PFSK-1 (cell line): ENCODE results near the gene FRK.

Experiments used
- FOXP2 ChIP-seq: optimal IDR thresholded peaks from 2 replicates; pipeline ENCODE3; 2011; ENCODE audit warnings: borderline replicate concordance, control low read depth, inconsistent platforms; ENCODE audit not compliant: insufficient read depth; ENCODE audit errors: extremely low read length, extremely low read depth
- POLR2AphosphoS5 ChIP-seq: IDR thresholded peaks from 2 replicates; pipeline ENCODE4 v1.6.1; 2012; ENCODE audit warnings: low read depth, mild to moderate bottlenecking, control low read depth, low read length, moderate library complexity
- REST ChIP-seq, 2 experiments: IDR thresholded peaks; 2 replicates each; pipeline versions ENCODE4 v1.6.1 to v1.8.0; 2011 to 2012; ENCODE audit warnings: low read depth in 2 of 2, low read length in 2 of 2, control low read depth in 1 of 2, inconsistent platforms in 1 of 2, mild to moderate bottlenecking in 1 of 2, moderate library complexity in 1 of 2; ENCODE audit not compliant: insufficient read depth in 1 of 2
- SIN3A ChIP-seq: IDR thresholded peaks from 2 replicates; pipeline ENCODE4 v1.6.1; 2012; ENCODE audit warnings: mild to moderate bottlenecking, low read length, moderate library complexity, borderline replicate concordance; ENCODE audit not compliant: insufficient read depth
- TAF1 ChIP-seq: IDR thresholded peaks from 2 replicates; pipeline ENCODE4 v1.6.1; 2012; ENCODE audit warnings: low read length, control low read depth, borderline replicate concordance; ENCODE audit not compliant: insufficient read depth

The FRK gene

GRCh38 chr6:115908906-115909559 is 151.7 kb downstream of the FRK start:
- TF ChIP-seq SIN3A (no peak), TAF1 (no peak), REST (IDR thresholded peaks at IDR 0.05; ENCODE audit: insufficient read depth in 1 of 2, low read depth in 2 of 2, low read length in 2 of 2) (no peak), POLR2AphosphoS5 (no peak), FOXP2 (no peak)

- no peak for TF ChIP-seq SIN3A
- no peak for TF ChIP-seq REST (IDR thresholded peaks at IDR 0.05; ENCODE audit: insufficient read depth in 1 of 2, low read depth in 2 of 2, low read length in 2 of 2)
- no peak for TF ChIP-seq FOXP2
- TF ChIP-seq TAF1, result no peak
- TF ChIP-seq POLR2AphosphoS5, result no peak
These were observed 155.2 kb downstream of the FRK start for GRCh38 chr6:115905471-115905870.

GRCh38 chr6:115902436-115902835 is 158.3 kb downstream of the FRK start:
- TF ChIP-seq SIN3A (no peak), POLR2AphosphoS5 (no peak), TAF1 (no peak), REST (IDR thresholded peaks at IDR 0.05; ENCODE audit: insufficient read depth in 1 of 2, low read depth in 2 of 2, low read length in 2 of 2) (no peak), FOXP2 (no peak)

- TF ChIP-seq TAF1 (no peak), SIN3A (no peak), POLR2AphosphoS5 (no peak), REST (IDR thresholded peaks at IDR 0.05; ENCODE audit: insufficient read depth in 1 of 2, low read depth in 2 of 2, low read length in 2 of 2) (no peak), FOXP2 (no peak)
These were observed 158.8 kb downstream of the FRK start for GRCh38 chr6:115901896-115902295.
